SK-N-SH (cell line): ENCODE results near the gene LBX1.

ENCODE experiments used
- CTCF ChIP-seq: fragments of 200-600 bp; sonication (generic); IDR thresholded peaks from 2 replicates; pipeline ENCODE4 v1.6.1; 2017; ENCODE audit warnings: antibody characterized with exemption, mild to moderate bottlenecking, moderate library complexity
- EP300 ChIP-seq, 2 experiments: IDR thresholded peaks; 2 replicates each; pipeline versions ENCODE4 v1.4.0 to v1.6.1; 2012; ENCODE audit warnings: borderline replicate concordance in 1 of 2, low read depth in 1 of 2, low read length in 1 of 2
- EZH2phosphoT487 ChIP-seq: fragments of 200-600 bp; sonication (generic); IDR thresholded peaks from 2 replicates; pipeline ENCODE4 v1.6.1; 2017; ENCODE audit warnings: low read depth, mixed run types, mild to moderate bottlenecking, antibody characterized with exemption, moderate library complexity, borderline replicate concordance
- GABPA ChIP-seq: IDR thresholded peaks from 2 replicates; pipeline ENCODE4 v1.4.0; 2012; ENCODE audit warnings: low read depth, mild to moderate bottlenecking
- MEF2A ChIP-seq: IDR thresholded peaks from 2 replicates; pipeline ENCODE4 v1.4.0; 2012; ENCODE audit warnings: low read depth, borderline replicate concordance
- POLR2AphosphoS5 ChIP-seq: IDR thresholded peaks from 2 replicates; pipeline ENCODE4 v1.6.1; 2012; ENCODE audit warnings: low read depth, low read length
- RFX5 ChIP-seq: IDR thresholded peaks from 2 replicates; pipeline ENCODE4 v1.6.1; 2012; ENCODE audit warnings: mild to moderate bottlenecking, improper control_type of control experiment, low read length
- TAF1 ChIP-seq: IDR thresholded peaks from 2 replicates; pipeline ENCODE4 v1.6.1; 2012; ENCODE audit warnings: low read depth, mild to moderate bottlenecking, low read length, moderate library complexity, borderline replicate concordance
- USF1 ChIP-seq: IDR thresholded peaks from 2 replicates; pipeline ENCODE4 v1.4.0; 2012; ENCODE audit warnings: low read depth, borderline replicate concordance
- TF ChIP-seq, protein P1 (sequence below): IDR thresholded peaks from 2 replicates; pipeline ENCODE4 v1.6.1; 2012; ENCODE audit warnings: mild to moderate bottlenecking, low read depth, low read length, moderate library complexity
- TF ChIP-seq, protein P2 (sequence below): IDR thresholded peaks from 2 replicates; pipeline ENCODE4; 2012

GRCh38 chr10:101216207-101217043 lies 12.8 kb downstream of the LBX1 start:
- TF ChIP-seq CTCF (no peak), MEF2A (no peak), TAF1 (no peak), EP300 (IDR thresholded peaks at IDR 0.05; ENCODE audit: borderline replicate concordance in 1 of 2, low read depth in 1 of 2, low read length in 1 of 2) (no peak), EZH2phosphoT487 (no peak), POLR2AphosphoS5 (no peak), RFX5 (no peak), USF1 (no peak), GABPA (no peak)
- TF ChIP-seq, protein P1, sequence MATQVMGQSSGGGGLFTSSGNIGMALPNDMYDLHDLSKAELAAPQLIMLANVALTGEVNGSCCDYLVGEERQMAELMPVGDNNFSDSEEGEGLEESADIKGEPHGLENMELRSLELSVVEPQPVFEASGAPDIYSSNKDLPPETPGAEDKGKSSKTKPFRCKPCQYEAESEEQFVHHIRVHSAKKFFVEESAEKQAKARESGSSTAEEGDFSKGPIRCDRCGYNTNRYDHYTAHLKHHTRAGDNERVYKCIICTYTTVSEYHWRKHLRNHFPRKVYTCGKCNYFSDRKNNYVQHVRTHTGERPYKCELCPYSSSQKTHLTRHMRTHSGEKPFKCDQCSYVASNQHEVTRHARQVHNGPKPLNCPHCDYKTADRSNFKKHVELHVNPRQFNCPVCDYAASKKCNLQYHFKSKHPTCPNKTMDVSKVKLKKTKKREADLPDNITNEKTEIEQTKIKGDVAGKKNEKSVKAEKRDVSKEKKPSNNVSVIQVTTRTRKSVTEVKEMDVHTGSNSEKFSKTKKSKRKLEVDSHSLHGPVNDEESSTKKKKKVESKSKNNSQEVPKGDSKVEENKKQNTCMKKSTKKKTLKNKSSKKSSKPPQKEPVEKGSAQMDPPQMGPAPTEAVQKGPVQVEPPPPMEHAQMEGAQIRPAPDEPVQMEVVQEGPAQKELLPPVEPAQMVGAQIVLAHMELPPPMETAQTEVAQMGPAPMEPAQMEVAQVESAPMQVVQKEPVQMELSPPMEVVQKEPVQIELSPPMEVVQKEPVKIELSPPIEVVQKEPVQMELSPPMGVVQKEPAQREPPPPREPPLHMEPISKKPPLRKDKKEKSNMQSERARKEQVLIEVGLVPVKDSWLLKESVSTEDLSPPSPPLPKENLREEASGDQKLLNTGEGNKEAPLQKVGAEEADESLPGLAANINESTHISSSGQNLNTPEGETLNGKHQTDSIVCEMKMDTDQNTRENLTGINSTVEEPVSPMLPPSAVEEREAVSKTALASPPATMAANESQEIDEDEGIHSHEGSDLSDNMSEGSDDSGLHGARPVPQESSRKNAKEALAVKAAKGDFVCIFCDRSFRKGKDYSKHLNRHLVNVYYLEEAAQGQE, result no peak
- TF ChIP-seq, protein P2, sequence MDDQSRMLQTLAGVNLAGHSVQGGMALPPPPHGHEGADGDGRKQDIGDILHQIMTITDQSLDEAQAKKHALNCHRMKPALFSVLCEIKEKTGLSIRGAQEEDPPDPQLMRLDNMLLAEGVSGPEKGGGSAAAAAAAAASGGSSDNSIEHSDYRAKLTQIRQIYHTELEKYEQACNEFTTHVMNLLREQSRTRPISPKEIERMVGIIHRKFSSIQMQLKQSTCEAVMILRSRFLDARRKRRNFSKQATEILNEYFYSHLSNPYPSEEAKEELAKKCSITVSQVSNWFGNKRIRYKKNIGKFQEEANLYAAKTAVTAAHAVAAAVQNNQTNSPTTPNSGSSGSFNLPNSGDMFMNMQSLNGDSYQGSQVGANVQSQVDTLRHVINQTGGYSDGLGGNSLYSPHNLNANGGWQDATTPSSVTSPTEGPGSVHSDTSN, result no peak
